ENCODE data around the gene CDC34.

CDC34 gene

DNA sequence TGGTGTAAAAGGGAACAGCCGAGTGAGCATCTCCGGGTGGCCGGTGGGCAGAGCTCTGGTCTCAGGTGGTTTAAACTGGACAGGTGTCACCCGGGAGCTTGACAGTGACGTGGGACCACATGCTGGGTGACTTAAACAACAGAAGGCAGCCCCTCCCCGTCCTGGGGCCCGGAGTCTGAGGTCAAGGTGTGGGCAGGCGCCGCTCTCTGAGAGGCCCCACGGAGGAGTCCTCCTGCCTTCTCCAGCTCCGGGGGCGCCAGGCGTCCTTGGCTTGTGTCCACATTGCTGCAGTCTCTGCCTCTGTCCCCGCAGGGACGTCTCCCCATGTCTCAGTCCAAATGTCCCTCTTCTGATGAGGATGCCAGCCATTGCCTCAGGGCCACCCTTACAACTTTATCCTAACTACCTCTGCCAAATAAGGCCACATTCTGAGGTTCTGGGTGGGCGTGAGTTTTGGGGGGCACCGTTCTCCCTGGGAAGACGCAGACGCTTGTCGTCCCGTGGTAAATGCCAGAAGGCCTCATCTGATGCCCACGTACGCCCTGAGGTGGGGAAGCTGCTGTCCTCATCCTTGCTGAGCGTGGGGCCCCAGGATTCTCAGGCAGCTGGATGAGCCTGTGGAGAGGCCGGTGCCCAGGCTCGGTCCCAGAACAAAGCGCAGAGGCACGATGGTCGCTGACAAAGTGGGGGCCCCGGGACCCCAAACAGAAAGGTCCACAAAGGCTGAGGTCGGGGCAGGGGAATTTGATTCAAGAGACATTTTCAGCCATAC is 25.2 kb downstream of the CDC34 start:
- Mint-ChIP-seq H3K4me3 (no peak overlapping the region), H3K36me3 (no peaks in the 10 kb centered on the region), H3K27me3 (peaks cover 7% of the 10 kb centered on the region), H3K9me3 (no peaks in the 10 kb centered on the region), H3K4me1 (no peaks in the 10 kb centered on the region), H3K27ac (no peak overlapping the region)
- DNase-seq (ENCODE audit: low spot score in 2 of 2) (no peak), ATAC-seq (ENCODE audit: low read depth) (no peak)

DNA sequence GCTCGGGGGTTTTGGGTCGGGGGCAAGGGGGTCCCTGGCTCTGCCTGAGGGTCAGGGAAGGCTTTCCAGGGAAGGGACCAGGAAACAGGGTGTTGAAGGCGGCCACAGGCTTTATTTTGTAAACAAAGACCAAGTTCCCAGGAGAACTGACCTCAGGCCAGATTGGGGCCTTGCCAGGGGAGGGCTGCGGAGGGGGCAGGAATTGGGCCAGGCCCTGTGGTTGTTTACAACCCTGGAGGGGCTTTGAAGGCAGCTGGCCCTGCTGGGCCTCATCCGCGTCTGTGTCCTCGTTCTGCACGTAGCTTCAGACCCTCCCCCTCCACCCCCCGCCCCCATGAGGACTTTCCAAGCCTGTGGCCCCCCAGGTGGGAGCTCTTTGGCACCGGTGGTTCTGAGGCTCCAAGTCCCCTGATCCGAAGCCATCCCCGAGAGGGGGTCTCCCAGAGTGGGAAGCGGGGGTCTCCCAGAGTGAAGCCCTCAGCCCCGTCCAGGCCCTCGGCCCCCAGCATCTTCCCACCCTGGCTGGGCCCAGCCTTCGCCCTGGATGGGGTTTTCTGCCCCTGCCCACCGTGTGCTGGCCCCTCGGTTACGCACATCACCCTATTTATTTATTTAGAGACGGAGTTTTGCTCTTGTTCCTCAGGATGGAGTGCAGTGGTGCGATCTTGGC is 27.3 kb downstream of the CDC34 start:
- Mint-ChIP-seq H3K27ac (no peak overlapping the region), H3K4me3 (no peak overlapping the region), H3K9me3 (no peaks in the 10 kb centered on the region), H3K36me3 (no peaks in the 10 kb centered on the region), H3K27me3 (peaks cover 5% of the 10 kb centered on the region), H3K4me1 (no peaks in the 10 kb centered on the region)
- DNase-seq (ENCODE audit: low spot score in 2 of 2) (no peak), ATAC-seq (ENCODE audit: low read depth) (no peak)

DNA sequence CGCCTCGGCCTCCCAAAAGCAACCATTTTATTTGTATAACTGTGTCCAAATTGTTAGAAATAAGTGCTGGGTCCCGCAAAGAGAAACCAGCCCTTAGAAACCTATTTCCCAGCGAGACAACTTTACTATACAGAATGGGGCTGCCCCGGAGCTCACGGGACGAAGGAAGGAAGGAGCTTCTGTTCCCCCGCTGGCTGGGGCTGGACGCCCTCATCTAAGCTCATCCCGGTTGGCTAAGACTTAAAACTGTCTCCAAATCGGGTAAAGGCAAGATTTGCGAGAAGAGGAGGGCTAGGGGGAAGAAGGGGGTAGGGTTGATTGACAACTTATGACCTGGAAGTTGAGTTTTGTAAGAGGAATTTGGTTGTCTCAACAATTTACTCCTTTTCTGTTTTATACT is 28.6 kb downstream of the CDC34 start:
- Mint-ChIP-seq H3K36me3 (no peaks in the 10 kb centered on the region), H3K4me3 (no peak overlapping the region), H3K9me3 (no peaks in the 10 kb centered on the region), H3K27ac (no peak overlapping the region), H3K27me3 (peaks cover 5% of the 10 kb centered on the region), H3K4me1 (no peaks in the 10 kb centered on the region)
- no peak for DNase-seq (ENCODE audit: low spot score in 2 of 2)
- no peak for ATAC-seq (ENCODE audit: low read depth)

DNA sequence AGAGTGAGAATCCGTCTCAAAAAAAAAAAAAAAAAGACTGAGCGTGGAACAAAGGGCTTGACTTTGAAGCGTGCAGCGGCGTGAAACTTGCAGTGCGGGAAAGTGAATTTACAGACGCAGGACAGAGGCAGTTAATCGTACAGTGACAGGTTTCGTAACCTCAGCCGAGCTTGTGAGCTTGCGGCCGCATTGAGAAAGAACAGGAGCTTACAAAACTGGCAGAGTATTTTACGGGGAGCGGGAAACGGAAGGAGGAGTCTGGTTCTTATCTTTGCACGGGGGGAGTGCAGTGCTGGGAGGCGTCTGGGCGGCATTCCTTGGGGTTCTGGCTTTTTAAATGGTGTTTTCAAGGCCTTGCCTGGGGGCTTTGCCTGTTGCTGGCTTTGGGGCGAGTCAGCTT is 34.8 kb downstream of the CDC34 start:
- no peaks in the 10 kb centered on the region for H3K36me3 Mint-ChIP-seq
- no peak overlapping the region for H3K27ac Mint-ChIP-seq
- DNase-seq (ENCODE audit: low spot score in 2 of 2) (no peak), ATAC-seq (ENCODE audit: low read depth) (no peak)
- H3K9me3 Mint-ChIP-seq = no peaks in the 10 kb centered on the region
- peaks cover 6% of the 10 kb centered on the region for H3K4me1 Mint-ChIP-seq
- H3K27me3 Mint-ChIP-seq = no peaks in the 10 kb centered on the region
- H3K4me3 Mint-ChIP-seq = no peak overlapping the region

DNA sequence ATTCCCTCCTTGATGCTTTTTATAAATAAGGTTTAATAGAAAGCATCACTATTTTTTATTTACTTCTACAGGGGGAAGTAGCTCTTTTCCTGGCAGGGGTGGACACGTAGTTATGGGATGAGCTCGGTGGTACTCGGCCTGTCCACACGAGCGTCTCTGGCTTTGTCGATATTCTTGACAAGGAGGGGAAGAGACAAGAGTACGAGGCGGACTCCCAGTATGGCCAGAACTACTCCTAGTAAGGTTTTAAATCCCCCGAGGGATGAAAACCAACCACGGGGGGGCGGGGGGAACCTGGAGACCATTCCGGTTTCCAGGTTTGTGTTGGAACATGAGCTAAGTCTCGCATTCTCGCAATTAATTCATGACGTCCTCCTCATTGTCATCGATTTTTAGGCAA is 35.3 kb downstream of the CDC34 start:
- peaks cover 7% of the 10 kb centered on the region for H3K4me1 Mint-ChIP-seq
- H3K27ac Mint-ChIP-seq = no peak overlapping the region
- H3K27me3 Mint-ChIP-seq = no peaks in the 10 kb centered on the region
- no peaks in the 10 kb centered on the region for H3K36me3 Mint-ChIP-seq
- no peak overlapping the region for H3K4me3 Mint-ChIP-seq
- ATAC-seq (ENCODE audit: low read depth) (no peak), DNase-seq (ENCODE audit: low spot score in 2 of 2) (no peak)
- H3K9me3 Mint-ChIP-seq = no peaks in the 10 kb centered on the region

DNA sequence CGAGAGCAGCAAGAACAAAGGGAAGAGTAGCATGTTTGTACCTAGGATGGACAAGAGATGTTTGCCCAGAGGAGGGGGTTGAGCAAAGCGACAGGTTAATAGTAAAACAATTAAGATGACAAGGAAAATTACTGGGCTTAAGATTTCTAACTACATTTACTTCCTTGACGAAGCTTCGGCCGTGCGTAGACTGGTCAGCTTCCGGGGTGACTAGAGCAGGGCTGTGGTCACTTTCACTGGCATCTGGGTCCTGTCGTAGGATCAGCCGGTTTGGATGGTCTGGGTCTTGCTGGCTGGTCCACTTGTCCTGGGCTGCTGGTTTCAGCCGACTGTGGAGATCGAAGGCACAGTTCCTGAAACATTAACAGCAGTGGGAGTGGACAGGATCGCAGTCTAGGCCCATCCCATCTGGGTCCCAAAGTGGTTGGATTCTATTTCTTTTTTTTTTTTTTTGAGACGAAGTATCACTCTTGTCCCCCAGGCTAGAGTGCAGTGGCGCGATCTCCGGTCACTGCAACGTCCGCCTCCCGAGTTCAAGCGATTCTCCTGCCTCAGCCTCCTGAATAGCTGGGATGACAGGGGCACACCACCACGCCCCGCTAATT is 35.8 kb downstream of the CDC34 start:
- Mint-ChIP-seq H3K36me3 (peaks cover under 1% of the 10 kb centered on the region), H3K27ac (no peak overlapping the region), H3K4me3 (no peak overlapping the region), H3K27me3 (no peaks in the 10 kb centered on the region), H3K9me3 (no peaks in the 10 kb centered on the region), H3K4me1 (peaks cover 7% of the 10 kb centered on the region)
- DNase-seq (ENCODE audit: low spot score in 2 of 2) (no peak), ATAC-seq (ENCODE audit: low read depth) (no peak)

DNA sequence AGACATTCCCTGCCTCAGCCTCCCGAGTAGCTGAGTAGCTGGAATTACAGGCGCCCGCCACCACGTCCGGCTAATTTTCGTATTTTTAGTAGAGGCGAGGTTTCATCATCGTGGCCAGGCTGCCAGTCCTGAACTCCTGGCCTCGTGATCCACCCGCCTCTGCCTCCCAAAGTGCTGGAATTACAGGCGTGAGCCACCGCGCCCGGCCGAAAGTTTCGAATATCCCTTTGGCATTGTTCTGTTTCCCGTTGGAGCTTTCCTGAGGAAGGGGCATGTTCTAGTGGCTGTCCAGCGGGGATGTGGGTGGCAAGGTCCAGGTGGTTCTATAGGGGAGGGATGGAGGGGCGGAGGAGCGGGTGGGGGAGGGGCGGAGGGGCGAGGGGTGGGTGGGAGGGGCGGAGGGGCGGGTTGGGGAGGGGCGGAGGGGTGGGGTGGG is 38.7 kb downstream of the CDC34 start:
- Mint-ChIP-seq H3K4me1 (peaks cover 20% of the 10 kb centered on the region), H3K9me3 (no peaks in the 10 kb centered on the region), H3K27me3 (no peaks in the 10 kb centered on the region), H3K36me3 (peaks cover 2% of the 10 kb centered on the region), H3K4me3 (peak overlapping the region; percentile 47), H3K27ac (no peak overlapping the region)
- ATAC-seq (ENCODE audit: low read depth) (no peak), DNase-seq (ENCODE audit: low spot score in 2 of 2) (no peak)

DNA sequence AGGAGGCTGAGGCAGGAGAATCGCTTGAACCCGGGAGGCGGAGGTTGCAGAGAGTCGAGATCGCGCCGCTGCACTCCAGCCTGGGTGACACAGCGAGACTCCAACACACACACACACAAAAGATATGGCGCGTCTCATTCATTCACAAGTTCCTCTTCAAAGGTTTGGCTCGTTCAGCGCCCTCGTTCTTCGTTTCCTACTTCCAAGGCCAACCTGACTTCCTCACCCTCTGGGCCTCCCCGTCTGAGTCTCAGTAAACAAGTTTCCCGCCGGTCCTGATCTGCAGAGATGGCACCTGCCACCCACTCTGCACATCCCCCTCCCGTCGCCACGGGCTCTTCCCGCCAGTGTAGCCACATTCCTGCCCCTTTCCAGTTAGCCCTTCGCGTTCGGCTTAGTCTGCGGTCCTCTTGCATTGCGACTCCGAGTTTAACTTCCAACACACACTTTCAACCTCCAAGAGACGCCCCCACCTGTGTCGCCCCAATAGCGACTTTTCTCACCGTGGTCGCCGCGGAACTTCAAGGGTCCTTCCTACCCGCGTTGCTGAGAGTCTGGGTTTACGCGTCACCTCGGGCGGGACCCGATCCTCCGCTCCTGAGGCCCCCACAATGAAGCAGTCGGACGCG is 39.5 kb downstream of the CDC34 start:
- Mint-ChIP-seq H3K36me3 (peaks cover 2% of the 10 kb centered on the region), H3K4me3 (peak overlapping the region; percentile 96), H3K27ac (peak overlapping the region; percentile 2), H3K9me3 (no peaks in the 10 kb centered on the region), H3K4me1 (peaks cover 22% of the 10 kb centered on the region), H3K27me3 (no peaks in the 10 kb centered on the region)
- ATAC-seq (ENCODE audit: low read depth) (peak; percentile 15), DNase-seq (ENCODE audit: low spot score in 2 of 2) (peak in 1 of 2 donors; percentile 32)

DNA sequence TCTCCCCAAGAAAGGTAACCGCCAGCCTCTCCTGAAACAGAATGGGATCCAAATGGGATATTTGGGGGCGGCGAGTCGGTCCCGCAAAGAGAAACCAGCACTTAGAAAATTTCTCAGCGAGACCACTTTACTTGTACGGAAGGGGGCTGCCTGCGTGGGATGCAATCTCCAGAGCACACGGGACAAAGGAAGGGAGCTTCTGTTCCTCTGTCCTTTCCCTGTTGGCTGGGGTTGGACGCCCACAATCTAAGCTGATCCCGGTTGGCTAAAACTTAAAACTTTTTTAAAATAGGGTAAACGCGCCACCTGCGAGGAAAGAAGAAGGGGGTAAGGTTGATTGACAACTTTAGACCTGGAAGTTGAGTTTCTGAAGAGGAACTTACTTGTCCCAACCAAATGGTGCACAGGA is 40.0 kb downstream of the CDC34 start:
- Mint-ChIP-seq H3K9me3 (no peaks in the 10 kb centered on the region), H3K27ac (peak overlapping the region; percentile 90), H3K4me1 (peaks cover 23% of the 10 kb centered on the region), H3K36me3 (peaks cover 2% of the 10 kb centered on the region), H3K4me3 (peak overlapping the region; percentile 96), H3K27me3 (no peaks in the 10 kb centered on the region)
- no peak for DNase-seq (ENCODE audit: low spot score in 2 of 2)
- ATAC-seq (ENCODE audit: low read depth) = peak; percentile 17

DNA sequence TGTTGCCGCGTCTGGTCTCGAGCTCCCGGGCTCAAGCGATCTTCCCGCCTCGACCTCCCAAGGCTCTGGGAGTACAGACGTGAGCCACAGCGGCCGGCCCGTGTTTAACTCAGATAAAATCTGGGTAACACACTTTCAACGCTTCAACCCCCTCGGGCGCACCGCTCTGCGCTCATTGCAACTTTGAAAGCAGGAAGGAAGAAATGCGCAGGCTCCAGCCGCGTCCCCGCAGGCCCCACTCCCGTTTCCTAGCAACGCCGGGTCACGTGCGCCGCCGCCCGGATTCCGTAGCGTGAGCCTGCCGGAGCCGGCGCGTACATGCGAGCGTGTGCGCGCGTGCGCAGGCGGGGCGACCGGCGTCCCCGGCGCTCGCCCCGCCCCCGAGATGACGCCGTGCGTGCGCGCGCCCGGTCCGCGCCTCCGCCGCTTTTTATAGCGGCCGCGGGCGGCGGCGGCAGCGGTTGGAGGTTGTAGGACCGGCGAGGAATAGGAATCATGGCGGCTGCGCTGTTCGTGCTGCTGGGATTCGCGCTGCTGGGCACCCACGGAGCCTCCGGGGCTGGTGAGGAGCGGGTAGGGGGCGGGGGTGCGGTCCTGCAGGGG is 40.7 kb downstream of the CDC34 start, which contains the start of gene BSG:
Gene BSG, plus strand, starts transcription at position 457 of the 603 bp plus-strand sequence. Its CDS starts 39 bp downstream, at position 496.
- DNase-seq (ENCODE audit: low spot score in 2 of 2) (peak; percentile 95), ATAC-seq (ENCODE audit: low read depth) (peak; percentile 87)
- H3K4me1 Mint-ChIP-seq = peaks cover 27% of the 10 kb centered on the region
- peaks cover 3% of the 10 kb centered on the region for H3K36me3 Mint-ChIP-seq
- H3K4me3 Mint-ChIP-seq = peak within 1 kb of the TSS; percentile 96
- H3K9me3 Mint-ChIP-seq = no peaks in the 10 kb centered on the region
- H3K27me3 Mint-ChIP-seq = no peaks in the 10 kb centered on the region
- H3K27ac Mint-ChIP-seq = peak within 1 kb of the TSS; percentile 90

DNA sequence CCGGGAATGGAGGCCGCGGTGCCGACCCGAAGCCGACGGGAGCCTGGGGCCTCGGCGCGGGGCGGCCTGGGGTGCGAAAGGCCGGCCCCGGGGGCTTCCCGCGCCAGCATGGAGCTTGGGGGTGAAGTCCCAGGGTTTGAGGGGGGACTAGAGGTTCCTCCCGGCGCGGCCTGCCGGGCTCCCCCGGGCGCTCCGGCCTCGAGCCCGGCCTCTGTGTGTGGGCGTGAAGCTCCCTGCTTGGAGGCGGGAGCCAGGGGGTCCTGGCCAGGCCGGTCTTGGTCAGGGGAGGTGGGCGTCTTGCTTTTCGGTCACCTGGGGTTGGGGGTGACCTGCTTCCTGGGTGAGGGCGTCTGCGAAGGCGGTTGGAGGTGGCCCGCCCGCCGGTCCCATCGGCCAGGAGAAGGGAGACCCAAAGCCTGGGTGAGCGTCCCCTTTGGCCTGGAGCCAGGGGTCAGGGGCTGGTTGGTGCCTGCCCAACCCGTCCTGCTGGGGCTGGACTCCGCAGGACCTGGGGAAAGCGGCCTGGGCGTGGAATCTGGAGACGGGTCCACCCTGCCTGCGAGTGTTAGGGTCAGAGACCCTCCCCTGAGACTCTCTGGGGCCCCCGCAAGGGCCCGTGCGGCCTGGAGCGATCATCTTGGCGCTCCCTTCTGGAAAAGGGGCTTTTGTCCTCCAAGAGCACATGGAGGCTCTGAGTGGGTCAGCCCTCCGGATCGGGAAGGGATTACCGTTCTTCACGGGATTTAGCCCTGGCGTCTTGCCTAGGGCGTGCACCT is 41.4 kb downstream of the CDC34 start:
- Mint-ChIP-seq H3K27me3 (no peaks in the 10 kb centered on the region), H3K36me3 (peaks cover 3% of the 10 kb centered on the region), H3K27ac (peak overlapping the region; percentile 90), H3K4me3 (peak overlapping the region; percentile 96), H3K4me1 (peaks cover 27% of the 10 kb centered on the region), H3K9me3 (no peaks in the 10 kb centered on the region)
- ATAC-seq (ENCODE audit: low read depth) = peak; percentile 12
- peak in 1 of 2 donors; percentile 34 for DNase-seq (ENCODE audit: low spot score in 2 of 2)

DNA sequence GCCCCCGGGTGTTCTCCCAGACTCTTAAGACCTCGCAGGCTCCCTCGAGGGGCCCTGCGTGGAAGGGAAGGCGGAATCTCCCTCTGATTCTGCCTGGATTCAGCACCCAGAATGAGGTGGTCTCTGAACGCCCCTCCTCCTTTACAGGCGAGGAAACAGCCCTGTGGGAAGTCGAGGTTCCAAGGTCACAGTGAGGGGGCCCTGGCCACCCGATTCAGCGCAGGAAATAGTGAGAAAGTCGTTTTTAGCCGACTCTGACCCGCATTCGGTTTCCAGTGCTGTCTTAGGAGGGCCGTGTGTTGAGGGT is 41.9 kb downstream of the CDC34 start:
- Mint-ChIP-seq H3K36me3 (peaks cover 5% of the 10 kb centered on the region), H3K27me3 (no peaks in the 10 kb centered on the region), H3K4me1 (peaks cover 27% of the 10 kb centered on the region), H3K9me3 (no peaks in the 10 kb centered on the region), H3K27ac (no peak overlapping the region), H3K4me3 (peak overlapping the region; percentile 77)
- DNase-seq (ENCODE audit: low spot score in 2 of 2) (no peak), ATAC-seq (ENCODE audit: low read depth) (no peak)

All from memory B cell (primary cell).